Activated CD4-positive, alpha-beta memory T cell treated with anti-CD3 and anti-CD28 coated beads for 36 hours (primary cell): ENCODE data around the gene WDR70. TPM values are rescaled to one million over a fixed set of nuclear protein-coding genes. Genes with fewer than 3 reads are reported as not detected.
"Not testable (repeated sequence)": the region's sequence is repeated elsewhere in the genome, so short reads cannot be mapped to it uniquely, and the experiment has no call there.

Source experiments
- CTCF ChIA-PET: fragments of 350-600 bp; sonication (Branson Sonifier 250); formaldehyde crosslinking; loops from one replicate; lab custom pipeline; 2021; ENCODE audit warnings: antibody characterized with exemption, inconsistent platforms; lab: Charles Lee
- POLR2A ChIA-PET: fragments of 350-600 bp; sonication (Branson Sonifier 250); formaldehyde crosslinking; loops from one replicate; lab custom pipeline; 2021; ENCODE audit warnings: antibody characterized with exemption; lab: Charles Lee
- DNase-seq: peaks from one replicate; pipeline ENCODE4 v3.0.0-alpha.2; 2020
- H3K27ac Mint-ChIP-seq: one replicate; pipeline ENCODE4 v1.8.0; 2021; ENCODE audit warnings: mixed read lengths
- H3K27me3 Mint-ChIP-seq: one replicate; pipeline ENCODE4 v1.8.0; 2021; ENCODE audit warnings: mixed read lengths
- H3K36me3 Mint-ChIP-seq: one replicate; pipeline ENCODE4 v1.8.0; 2021; ENCODE audit warnings: mixed read lengths
- H3K4me1 Mint-ChIP-seq: one replicate; pipeline ENCODE4 v1.8.0; 2021; ENCODE audit warnings: low read depth, mixed read lengths
- H3K4me3 Mint-ChIP-seq: one replicate; pipeline ENCODE4 v1.8.0; 2021; ENCODE audit warnings: mild to moderate bottlenecking, mixed read lengths
- H3K9me3 Mint-ChIP-seq: one replicate; pipeline ENCODE4 v1.8.0; 2021; ENCODE audit warnings: mixed read lengths
- intact Hi-C: fragments of 100-400 bp; cut with micrococcal nuclease; formaldehyde crosslinking; loops from one replicate; pipeline ENCODE4 v1.15.1; 2023
- total RNA-seq, 2 experiments: library from RNA; stranded (reverse); gene quantifications; one replicate each; pipeline ENCODE4 v1.2.3, GENCODE V29; 2021

WDR70 gene
- total RNA-seq, 2 experiments from 2014 or later, result 34.4 to 36.9 TPM

DNA sequence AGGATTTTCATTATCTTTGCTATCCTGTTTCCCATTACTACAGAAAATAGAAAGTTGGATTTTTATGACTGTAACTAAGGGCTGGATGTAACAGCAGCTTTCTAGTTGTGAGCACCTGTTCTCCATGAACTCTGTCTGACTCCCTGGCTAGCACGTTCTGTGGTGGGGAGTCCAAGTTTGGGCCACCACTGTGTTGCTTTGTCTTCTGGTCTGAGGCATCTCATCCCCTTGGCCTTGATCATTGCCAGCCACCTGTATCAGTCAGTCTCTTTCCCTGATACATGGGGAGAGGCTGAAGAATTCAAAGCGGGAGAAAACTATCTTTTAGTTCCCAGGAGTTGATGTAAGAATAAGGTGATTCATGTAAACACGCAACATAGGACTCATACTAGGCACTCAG lies 33.4 kb downstream of the WDR70 start:
- intact Hi-C loops, result no loop called here
- no peaks in the 10 kb centered on the region for H3K9me3 Mint-ChIP-seq
- H3K4me3 Mint-ChIP-seq, result no peak overlapping the region
- no peaks in the 10 kb centered on the region for H3K27me3 Mint-ChIP-seq
- CTCF ChIA-PET, result interaction anchor here (0.6 to 2.3 kb wide), 26 partner anchors 8 to 779 kb away, joined by 3 to 29 read pairs (median 4); partner anchors contain the start of genes NUP155 and WDR70
- H3K27ac Mint-ChIP-seq, result no peak overlapping the region
- DNase-seq, result no peak
- H3K36me3 Mint-ChIP-seq, result peaks cover 7% of the 10 kb centered on the region
- H3K4me1 Mint-ChIP-seq, result no peaks in the 10 kb centered on the region
- POLR2A ChIA-PET, result no interaction called here

DNA sequence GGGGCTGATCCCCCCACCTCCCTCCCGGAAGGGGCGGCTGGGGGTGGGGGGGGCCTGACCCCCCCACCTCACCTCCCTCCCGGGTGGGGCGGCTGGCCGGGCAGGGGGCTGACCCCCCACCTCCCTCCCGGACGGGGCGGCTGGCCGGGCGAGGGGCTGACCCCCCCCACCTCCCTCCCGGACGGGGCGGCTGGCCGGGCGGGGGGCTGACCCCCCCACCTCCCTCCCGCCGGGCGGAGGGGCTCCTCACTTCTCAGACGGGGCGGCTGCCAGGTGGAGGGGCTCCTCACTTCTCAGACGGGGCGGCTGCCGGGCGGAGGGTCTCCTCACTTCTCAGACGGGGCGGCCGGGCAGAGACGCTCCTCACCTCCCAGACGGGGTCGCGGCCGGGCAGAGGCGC lies 36.3 kb downstream of the WDR70 start:
- H3K4me3 Mint-ChIP-seq, intact Hi-C loops, H3K9me3 Mint-ChIP-seq, H3K4me1 Mint-ChIP-seq, CTCF ChIA-PET, H3K27ac Mint-ChIP-seq, DNase-seq, H3K36me3 Mint-ChIP-seq, POLR2A ChIA-PET, H3K27me3 Mint-ChIP-seq: not testable (repeated sequence)

DNA sequence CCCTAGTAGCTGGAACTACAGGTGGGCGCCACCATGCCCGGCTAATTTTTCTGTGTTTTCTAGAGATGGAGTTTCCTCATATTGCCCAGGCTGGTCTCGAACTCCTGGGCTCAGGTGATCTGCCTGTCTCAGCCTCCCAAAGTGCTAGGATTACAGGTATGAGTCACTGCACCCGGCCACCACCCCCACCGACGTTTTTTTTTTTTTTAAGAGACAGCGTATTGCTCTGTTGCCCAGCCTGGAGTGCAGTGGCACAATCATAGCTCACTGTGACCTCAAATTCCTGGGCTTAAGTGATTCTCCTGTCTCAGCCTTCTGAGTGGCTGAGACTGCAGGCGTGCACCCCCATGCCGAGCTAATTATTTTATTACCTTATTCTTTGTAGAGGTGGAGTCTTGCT lies 38.2 kb downstream of the WDR70 start:
- Mint-ChIP-seq H3K4me1 (no peaks in the 10 kb centered on the region), H3K36me3 (peaks cover 6% of the 10 kb centered on the region), H3K9me3 (no peaks in the 10 kb centered on the region), H3K27me3 (no peaks in the 10 kb centered on the region), H3K4me3 (no peak overlapping the region), H3K27ac (no peak overlapping the region)
- intact Hi-C loops, result no loop called here
- no peak for DNase-seq
- ChIA-PET CTCF (interaction anchor here (1.1 kb wide), 1 partner anchor 137 kb away, joined by 3 read pairs; no protein-coding TSS in a partner anchor), POLR2A (no interaction called here)

DNA sequence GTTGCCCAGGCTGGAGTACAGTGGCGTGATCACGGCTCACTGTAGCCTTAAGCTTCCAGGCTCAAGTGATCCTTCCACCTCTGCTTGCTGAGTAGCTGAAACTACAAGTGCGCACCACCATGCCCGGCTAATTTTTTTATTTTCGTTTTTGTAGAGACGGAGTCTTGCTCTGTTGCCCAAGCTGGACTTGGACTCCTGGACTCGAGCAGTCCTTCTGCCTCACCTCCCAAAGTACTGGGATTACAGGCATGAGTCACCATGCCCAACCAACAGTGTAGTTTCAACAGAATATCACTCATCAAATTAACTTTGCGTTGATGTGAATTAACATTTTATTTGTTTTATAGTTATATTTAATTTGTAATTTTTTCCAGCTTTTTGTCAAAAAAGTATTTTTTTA lies 45.3 kb downstream of the WDR70 start:
- Mint-ChIP-seq H3K4me1 (peaks cover 3% of the 10 kb centered on the region), H3K27ac (no peak overlapping the region), H3K4me3 (no peak overlapping the region), H3K36me3 (peaks cover 3% of the 10 kb centered on the region), H3K9me3 (no peaks in the 10 kb centered on the region), H3K27me3 (no peaks in the 10 kb centered on the region)
- no peak for DNase-seq
- ChIA-PET CTCF (interaction anchor here (4.2 kb wide), 1 partner anchor 12 kb away, joined by 20 read pairs; no protein-coding TSS in a partner anchor), POLR2A (no interaction called here)
- intact Hi-C loops, result no loop called here

DNA sequence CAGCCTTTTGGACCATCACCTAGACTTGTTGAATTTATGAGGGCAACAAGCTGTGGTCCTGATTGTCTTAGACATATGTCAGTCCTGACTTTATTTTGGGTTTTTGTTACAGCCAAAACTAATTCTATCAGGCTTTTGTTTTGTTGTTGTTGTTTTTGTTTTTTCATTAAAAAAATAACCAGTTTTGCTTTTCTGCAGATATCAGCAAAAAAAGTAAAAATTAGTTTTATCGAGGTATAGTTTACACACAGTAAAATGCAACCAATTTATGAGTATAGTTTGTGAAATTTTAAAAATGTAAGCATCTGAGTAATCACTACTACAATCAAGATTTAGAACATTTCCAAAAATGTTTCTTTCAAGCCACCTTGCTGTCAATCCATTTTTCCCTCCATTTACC lies 48.9 kb downstream of the WDR70 start:
- DNase-seq, result no peak
- no peaks in the 10 kb centered on the region for H3K9me3 Mint-ChIP-seq
- CTCF ChIA-PET, result interaction anchor here (1.1 kb wide), 1 partner anchor 15 kb away, joined by 5 read pairs; no protein-coding TSS in a partner anchor
- no peaks in the 10 kb centered on the region for H3K27me3 Mint-ChIP-seq
- no peak overlapping the region for H3K27ac Mint-ChIP-seq
- H3K4me1 Mint-ChIP-seq, result no peaks in the 10 kb centered on the region
- no peaks in the 10 kb centered on the region for H3K36me3 Mint-ChIP-seq
- no peak overlapping the region for H3K4me3 Mint-ChIP-seq
- intact Hi-C loops, result no loop called here
- POLR2A ChIA-PET, result interaction anchor here (0.6 kb wide), 1 partner anchor 19 kb away, joined by 3 read pairs; no protein-coding TSS in a partner anchor

DNA sequence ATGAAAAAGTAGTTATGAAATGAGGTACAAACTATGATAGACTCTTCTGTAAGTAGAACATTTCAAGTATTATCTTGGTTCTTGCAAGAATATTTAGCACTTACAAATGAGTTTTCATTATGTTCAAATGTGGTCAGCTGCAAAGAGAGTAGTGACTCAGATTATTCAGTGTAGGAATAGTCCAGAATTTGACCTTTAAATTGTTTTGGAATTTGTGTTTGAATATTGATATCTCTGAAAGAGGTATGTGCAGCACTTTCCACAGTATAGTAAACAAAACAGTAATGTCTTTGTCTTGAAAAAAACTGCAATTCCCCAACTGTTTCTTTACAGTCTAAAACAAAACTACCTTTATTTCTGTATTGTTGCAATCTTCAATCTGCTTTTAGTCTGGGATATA lies 56.1 kb downstream of the WDR70 start:
- POLR2A ChIA-PET, result no interaction called here
- DNase-seq, result no peak
- no peak overlapping the region for H3K27ac Mint-ChIP-seq
- CTCF ChIA-PET, result no interaction called here
- peaks cover 12% of the 10 kb centered on the region for H3K4me1 Mint-ChIP-seq
- intact Hi-C loops, result no loop called here
- H3K9me3 Mint-ChIP-seq, result no peaks in the 10 kb centered on the region
- no peak overlapping the region for H3K4me3 Mint-ChIP-seq
- H3K27me3 Mint-ChIP-seq, result no peaks in the 10 kb centered on the region
- H3K36me3 Mint-ChIP-seq, result peaks cover 6% of the 10 kb centered on the region

DNA sequence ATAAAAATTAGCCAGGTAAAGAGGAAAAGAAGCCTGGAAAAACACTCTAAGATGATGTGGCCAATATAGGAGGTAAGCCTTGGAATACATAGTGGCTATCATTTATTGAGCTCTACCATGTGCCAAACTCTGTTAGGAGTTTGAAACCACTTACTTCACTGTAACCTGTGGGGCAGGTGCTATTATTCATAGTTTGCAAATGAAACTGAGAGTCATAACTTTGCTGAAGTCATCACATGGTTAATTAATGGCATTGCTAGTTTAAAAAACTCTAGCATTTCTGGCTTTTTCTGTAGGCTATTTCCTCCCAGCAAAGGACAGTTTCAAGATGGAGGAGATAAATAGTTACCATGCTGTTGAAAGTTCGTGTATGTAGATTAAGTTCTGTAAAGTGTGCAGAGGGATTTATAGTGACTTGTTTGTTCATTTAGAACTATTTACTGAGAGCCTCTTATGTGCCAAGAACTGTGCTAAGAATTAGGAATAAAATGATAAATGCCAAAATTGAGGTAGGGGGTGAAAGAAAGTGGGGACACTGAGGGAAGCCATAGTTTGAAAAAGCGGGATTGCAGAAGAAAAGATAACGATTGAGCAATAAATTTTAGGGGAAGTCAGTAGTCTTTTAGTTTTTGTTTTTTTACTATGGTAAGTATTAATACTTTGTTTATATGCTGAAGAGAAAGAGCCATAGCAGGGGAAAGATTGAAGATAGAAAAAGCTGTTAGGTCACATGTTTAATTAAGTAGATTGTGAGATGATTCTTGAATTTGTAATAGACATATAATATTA lies 57.2 kb downstream of the WDR70 start:
- Mint-ChIP-seq H3K36me3 (peaks cover 10% of the 10 kb centered on the region), H3K4me1 (peaks cover 12% of the 10 kb centered on the region), H3K9me3 (no peaks in the 10 kb centered on the region), H3K4me3 (no peak overlapping the region), H3K27ac (no peak overlapping the region), H3K27me3 (no peaks in the 10 kb centered on the region)
- POLR2A ChIA-PET, result no interaction called here
- CTCF ChIA-PET, result no interaction called here
- no peak for DNase-seq
- intact Hi-C loops, result no loop called here

DNA sequence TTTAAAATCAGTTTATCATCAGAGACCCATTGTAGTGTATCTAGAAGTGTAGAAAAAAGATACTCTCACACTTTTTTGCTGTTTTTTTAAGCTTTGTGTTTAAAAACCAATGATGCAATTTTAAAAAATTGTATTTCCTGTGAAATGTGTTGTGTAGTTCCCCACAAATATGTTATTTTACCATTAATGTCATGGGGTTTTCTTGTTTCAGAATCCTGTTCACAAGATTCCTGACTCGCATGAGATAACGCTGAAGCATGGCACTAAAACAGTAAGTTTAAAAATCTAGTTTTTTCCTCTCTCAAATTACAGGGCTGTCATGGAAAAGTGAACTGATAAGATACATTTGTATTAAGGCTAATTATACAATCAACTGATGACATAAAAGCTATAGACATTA lies 58.6 kb downstream of the WDR70 start:
- peaks cover 10% of the 10 kb centered on the region for H3K36me3 Mint-ChIP-seq
- peaks cover 12% of the 10 kb centered on the region for H3K4me1 Mint-ChIP-seq
- intact Hi-C loops, result no loop called here
- DNase-seq, result no peak
- no peaks in the 10 kb centered on the region for H3K9me3 Mint-ChIP-seq
- CTCF ChIA-PET, result interaction anchor here (1.2 kb wide), 1 partner anchor 25 kb away, joined by 4 read pairs; no protein-coding TSS in a partner anchor
- H3K27ac Mint-ChIP-seq, result no peak overlapping the region
- no peak overlapping the region for H3K4me3 Mint-ChIP-seq
- H3K27me3 Mint-ChIP-seq, result no peaks in the 10 kb centered on the region
- POLR2A ChIA-PET, result interaction anchor here (0.9 kb wide), 1 partner anchor 228 kb away, joined by 3 read pairs; no protein-coding TSS in a partner anchor

DNA sequence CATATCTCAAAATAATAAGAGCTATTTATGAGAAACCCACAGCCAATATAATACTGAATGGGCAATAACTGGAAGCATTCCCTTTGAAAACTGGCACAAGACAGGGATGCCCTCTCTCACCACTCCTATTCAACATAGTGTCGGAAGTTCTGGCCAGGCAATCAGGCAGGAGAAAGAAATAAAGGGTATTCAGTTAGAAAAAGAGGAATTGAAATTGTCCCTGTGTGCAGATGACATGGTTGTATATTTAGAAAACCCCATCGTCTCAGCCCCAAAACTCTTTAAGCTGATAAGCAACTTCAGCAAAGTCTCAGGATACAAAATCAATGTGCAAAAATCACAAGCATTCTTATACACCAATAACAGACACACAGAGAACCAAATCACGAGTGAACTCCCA lies 66.7 kb downstream of the WDR70 start:
- DNase-seq, H3K4me3 Mint-ChIP-seq, H3K4me1 Mint-ChIP-seq, H3K27me3 Mint-ChIP-seq, intact Hi-C loops, POLR2A ChIA-PET, CTCF ChIA-PET, H3K27ac Mint-ChIP-seq: not testable (repeated sequence)
- H3K36me3 Mint-ChIP-seq, result peaks cover 54% of the 10 kb centered on the region
- H3K9me3 Mint-ChIP-seq, result peaks cover 14% of the 10 kb centered on the region

DNA sequence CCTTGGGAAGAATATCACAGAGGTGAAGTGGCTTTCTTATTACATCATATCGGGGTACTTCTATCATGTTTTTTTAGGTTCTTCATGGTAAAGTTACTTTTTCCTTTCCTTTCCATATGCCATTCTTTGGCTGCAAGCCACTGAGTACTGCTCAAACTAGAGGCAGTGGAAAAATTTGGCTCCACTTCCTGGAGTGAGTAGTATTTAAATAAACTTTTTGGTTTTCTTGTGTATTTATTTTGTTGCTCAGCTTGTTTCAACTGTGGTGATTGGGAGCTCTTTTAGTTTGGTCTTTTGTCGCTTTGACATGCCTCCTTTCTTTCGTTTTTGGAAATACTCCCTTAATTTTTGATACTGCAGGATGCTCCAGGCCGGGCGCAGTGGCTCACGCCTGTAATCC lies 69.8 kb downstream of the WDR70 start:
- H3K27me3 Mint-ChIP-seq, result no peaks in the 10 kb centered on the region
- peaks cover 29% of the 10 kb centered on the region for H3K9me3 Mint-ChIP-seq
- no peak overlapping the region for H3K27ac Mint-ChIP-seq
- POLR2A ChIA-PET, result no interaction called here
- no peak overlapping the region for H3K4me3 Mint-ChIP-seq
- DNase-seq, result no peak
- intact Hi-C loops, result no loop called here
- peaks cover 70% of the 10 kb centered on the region for H3K36me3 Mint-ChIP-seq
- CTCF ChIA-PET, result no interaction called here
- H3K4me1 Mint-ChIP-seq, result peaks cover 4% of the 10 kb centered on the region

DNA sequence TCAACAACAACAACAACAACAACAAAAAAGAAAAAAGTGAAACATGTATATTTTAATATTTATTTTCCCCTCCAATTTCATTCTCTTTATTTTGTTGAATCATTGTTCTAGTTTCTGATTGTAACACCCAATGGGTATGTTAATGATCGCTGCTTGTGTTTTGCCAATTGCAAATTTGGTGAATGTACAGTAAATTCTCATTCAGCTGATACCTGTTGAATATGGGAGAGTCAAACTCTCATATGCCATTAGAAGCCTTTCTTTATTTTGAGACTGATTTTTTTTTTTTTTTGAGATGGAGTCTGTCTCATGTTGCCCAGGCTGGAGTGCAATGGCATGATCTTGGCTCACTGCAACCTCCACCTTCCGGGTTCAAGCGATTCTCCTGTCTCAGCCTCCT lies 72.9 kb downstream of the WDR70 start:
- intact Hi-C loops, result loop anchor here (5.0 kb wide), 1 partner anchor 340 kb away; no protein-coding TSS in a partner anchor

DNA sequence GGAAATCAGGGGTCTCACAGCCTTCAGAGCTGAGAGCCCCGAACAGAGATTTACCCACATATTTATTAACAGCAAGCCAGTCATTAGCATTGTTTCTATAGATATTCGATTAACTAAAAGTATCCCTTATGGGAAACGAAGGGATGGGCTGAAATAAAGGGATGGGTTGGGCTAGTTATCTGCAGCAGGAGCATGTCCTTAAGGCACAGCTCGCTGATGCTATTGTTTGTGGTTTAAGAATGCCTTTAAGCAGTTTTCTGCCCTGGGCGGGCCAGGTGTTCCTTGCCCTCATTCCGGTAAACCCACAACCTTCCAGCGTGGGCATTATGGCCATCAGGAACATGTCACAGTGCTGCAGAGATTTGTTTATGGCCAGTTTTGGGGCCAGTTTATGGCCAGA lies 74.1 kb downstream of the WDR70 start:
- H3K9me3 Mint-ChIP-seq, result peaks cover 15% of the 10 kb centered on the region
- intact Hi-C loops, result loop anchor here (5.0 kb wide), 1 partner anchor 341 kb away; no protein-coding TSS in a partner anchor
- H3K27me3 Mint-ChIP-seq, POLR2A ChIA-PET, H3K4me3 Mint-ChIP-seq, DNase-seq, H3K4me1 Mint-ChIP-seq, H3K27ac Mint-ChIP-seq: not testable (repeated sequence)
- peaks cover 38% of the 10 kb centered on the region for H3K36me3 Mint-ChIP-seq
- CTCF ChIA-PET, result interaction anchor here (0.8 kb wide), 1 partner anchor 270 kb away, joined by 4 read pairs; no protein-coding TSS in a partner anchor

More for the DNA sequence above, 72.9 kb downstream of the WDR70 start:
- H3K27me3 Mint-ChIP-seq, DNase-seq, H3K4me3 Mint-ChIP-seq, H3K27ac Mint-ChIP-seq, POLR2A ChIA-PET, H3K4me1 Mint-ChIP-seq, CTCF ChIA-PET: not testable (repeated sequence)
- peaks cover 46% of the 10 kb centered on the region for H3K36me3 Mint-ChIP-seq
- H3K9me3 Mint-ChIP-seq, result peaks cover 22% of the 10 kb centered on the region
